HG03066 (cell line): ENCODE results near the gene PCDHGB2.
"Not testable (repeated sequence)": the region's sequence is repeated elsewhere in the genome, so short reads cannot be mapped to it uniquely, and the experiment has no call there.

Source experiments
- ATAC-seq: cut with Tn5 transposase; IDR thresholded peaks from one replicate; pipeline ENCODE4 v1.9.1; 2021; ENCODE audit warnings: low read depth; ENCODE audit not compliant: unreplicated experiment

The PCDHGB2 gene

GRCh38 chr5:141359790-141360426, at the start of gene PCDHGB2:
TSS of gene PCDHGB2 (plus strand) at chr5:141359994. CDS start at chr5:141360136, 142 bp downstream.
- peak; percentile 64 for ATAC-seq

GRCh38 chr5:141313711-141314110, 46.1 kb upstream of the PCDHGB2 start:
- no peak for ATAC-seq

- ATAC-seq, result not testable (repeated sequence)
Measured at GRCh38 chr5:141316963-141317362, 42.8 kb upstream of the PCDHGB2 start.

GRCh38 chr5:141319202-141319601, 40.6 kb upstream of the PCDHGB2 start:
- no peak for ATAC-seq

GRCh38 chr5:141319699-141320098, 40.1 kb upstream of the PCDHGB2 start:
- no peak for ATAC-seq

GRCh38 chr5:141320225-141321169, 39.3 kb upstream of the PCDHGB2 start, which contains the start of gene TAF7:
TSS of gene TAF7 (minus strand) at chr5:141320784. CDS start at chr5:141320044, 740 bp downstream.
- peak; percentile 93 for ATAC-seq

GRCh38 chr5:141322261-141322660, 37.5 kb upstream of the PCDHGB2 start:
- ATAC-seq, result no peak

- peak; percentile 62 for ATAC-seq
Measured at GRCh38 chr5:141326088-141326854, 33.5 kb upstream of the PCDHGB2 start.

- ATAC-seq, result no peak
Measured at GRCh38 chr5:141328231-141328630, 31.6 kb upstream of the PCDHGB2 start.

GRCh38 chr5:141330299-141331080, 29.3 kb upstream of the PCDHGB2 start, which contains the start of gene PCDHGA1:
TSS of gene PCDHGA1 (plus strand) at chr5:141330514.
- ATAC-seq, result peak; percentile 52

- ATAC-seq, result not testable (repeated sequence)
Measured at GRCh38 chr5:141332571-141332970, 27.2 kb upstream of the PCDHGB2 start.

- ATAC-seq, result no peak
Measured at GRCh38 chr5:141338538-141339306, 21.1 kb upstream of the PCDHGB2 start, which contains the start of gene PCDHGA2. TSS of gene PCDHGA2 (plus strand) at chr5:141338760.

GRCh38 chr5:141340781-141341354, 18.9 kb upstream of the PCDHGB2 start:
- not testable (repeated sequence) for ATAC-seq

GRCh38 chr5:141342773-141343172, 17.0 kb upstream of the PCDHGB2 start:
- no peak for ATAC-seq

- ATAC-seq, result no peak
Measured at GRCh38 chr5:141343242-141343952, 16.4 kb upstream of the PCDHGB2 start, which contains the start of gene PCDHGA3. TSS of gene PCDHGA3 (plus strand) at chr5:141343829. CDS start at chr5:141344034, 205 bp downstream.

GRCh38 chr5:141343953-141344463, 15.8 kb upstream of the PCDHGB2 start:
- ATAC-seq, result no peak

- no peak for ATAC-seq
Measured at GRCh38 chr5:141345327-141345726, 14.5 kb upstream of the PCDHGB2 start.

GRCh38 chr5:141346017-141346416, 13.8 kb upstream of the PCDHGB2 start:
- ATAC-seq, result not testable (repeated sequence)
